ENCODE results near the gene SRC.

Gene SRC

DNA sequence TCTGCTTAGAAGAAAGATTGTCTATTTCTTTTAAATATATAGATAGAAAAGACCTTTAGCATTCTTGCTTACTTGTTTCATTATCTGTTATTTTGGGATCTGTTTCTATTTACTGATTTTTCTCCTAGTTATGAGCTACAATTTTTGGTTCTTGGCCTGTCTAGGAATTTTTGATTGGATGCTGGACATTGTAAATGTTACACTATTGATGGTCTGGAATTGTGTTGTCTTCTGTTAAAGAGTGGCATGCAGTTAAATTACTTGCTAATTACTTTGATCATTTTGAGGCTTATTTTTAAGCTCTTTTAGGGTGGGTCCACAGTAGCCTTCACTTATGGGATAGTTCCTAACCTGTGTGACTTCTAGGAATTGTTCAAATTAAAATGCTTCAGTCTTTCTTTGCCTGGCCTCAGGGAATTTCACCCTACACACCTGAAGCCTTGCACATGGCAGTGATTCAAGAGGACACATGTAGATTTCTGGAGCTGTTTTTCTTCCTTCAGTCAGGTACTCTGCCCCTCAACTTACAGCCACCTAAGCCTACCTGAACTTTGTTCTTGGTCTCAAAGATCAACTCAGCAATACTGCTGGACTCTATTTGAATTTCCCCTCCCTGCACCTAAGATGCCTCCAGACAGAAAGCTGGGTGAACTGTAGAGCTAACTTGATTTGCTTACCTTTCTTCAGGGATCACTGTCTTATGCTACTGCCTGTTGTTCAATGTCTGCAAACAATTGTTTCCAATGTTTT, 108.9 kb downstream of the SRC start:
- no peak for DNase-seq (ENCODE audit: low spot score)

Measured in GM03348 (cell line).